HG03565 (cell line): Measurements from ENCODE around the gene IRAK3.
A peak's percentile ranks its signal among the peaks of the same experiment; 100 is the strongest.

ENCODE experiments used
- ATAC-seq: cut with Tn5 transposase; IDR thresholded peaks from one replicate; pipeline ENCODE4 v1.9.1; 2021; ENCODE audit warnings: mild to moderate bottlenecking, moderate library complexity; ENCODE audit not compliant: unreplicated experiment

IRAK3 gene

DNA sequence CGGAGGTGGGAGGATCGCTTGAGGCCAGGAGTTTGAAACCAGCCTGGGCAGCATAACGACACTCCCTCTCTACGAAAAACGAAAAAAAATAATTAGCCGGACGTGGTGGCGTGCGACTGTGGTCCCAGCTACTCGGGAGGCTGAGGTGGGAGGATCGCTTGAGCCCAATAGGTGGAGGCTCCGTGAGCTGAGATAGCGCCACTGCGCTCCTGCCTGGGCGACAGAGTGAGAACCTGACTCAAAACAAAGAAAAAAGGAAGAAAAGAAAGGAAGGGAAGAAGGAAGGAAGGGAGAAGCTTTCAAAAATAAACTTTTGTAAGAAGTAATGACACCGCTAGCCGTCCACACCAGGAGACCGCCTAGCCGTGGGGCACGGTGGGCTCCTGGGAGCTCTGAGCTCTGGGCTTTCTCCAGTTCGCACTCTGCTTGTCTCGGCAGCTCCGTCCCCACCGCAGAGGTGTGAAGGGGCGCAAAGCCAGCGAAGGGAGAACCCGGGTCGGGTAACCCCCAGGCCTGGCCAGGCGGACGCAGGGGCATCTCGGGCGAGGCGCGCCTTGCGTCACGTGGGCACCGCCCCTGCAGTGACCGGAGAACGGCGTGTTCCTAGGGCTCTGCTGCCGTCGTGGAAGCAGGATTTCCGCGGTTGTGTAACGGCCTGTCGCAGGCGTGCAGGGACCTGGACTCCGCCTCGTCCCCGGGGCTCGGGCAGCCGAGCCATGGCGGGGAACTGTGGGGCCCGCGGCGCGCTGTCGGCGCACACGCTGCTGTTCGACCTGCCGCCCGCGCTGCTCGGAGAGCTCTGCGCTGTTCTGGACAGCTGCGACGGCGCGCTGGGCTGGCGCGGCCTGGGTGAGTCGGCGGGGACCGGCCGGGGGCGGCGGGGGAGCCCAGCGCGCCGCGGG lies at the start of gene IRAK3:
Gene IRAK3 (plus strand): TSS at position 631 of the 902 bp plus-strand sequence. CDS start 86 bp downstream, at position 717.
- peak; percentile 43 for ATAC-seq

GRCh38 chr12:66139328-66139727 lies 49.7 kb upstream of the IRAK3 start:
- ATAC-seq = no peak

GRCh38 chr12:66140731-66141130 lies 48.3 kb upstream of the IRAK3 start:
- no peak for ATAC-seq

DNA sequence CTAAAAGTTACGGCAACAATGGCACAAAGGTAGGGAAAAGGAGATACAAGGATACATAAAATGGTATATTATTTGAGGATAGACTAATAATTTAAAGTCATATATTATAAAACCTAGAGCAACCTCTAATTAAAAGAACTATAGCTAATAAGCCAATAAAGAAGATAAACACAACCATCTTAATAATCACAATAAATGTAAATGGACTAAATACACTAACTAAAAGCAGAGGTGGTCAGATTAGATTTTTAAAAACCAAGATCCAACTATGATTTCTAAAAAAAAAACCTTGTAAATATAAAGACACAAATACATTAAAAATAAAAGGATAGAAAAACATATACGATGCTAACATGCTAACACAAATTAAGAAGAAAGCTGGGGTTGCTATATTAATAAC lies 47.7 kb upstream of the IRAK3 start:
- ATAC-seq = no peak

DNA sequence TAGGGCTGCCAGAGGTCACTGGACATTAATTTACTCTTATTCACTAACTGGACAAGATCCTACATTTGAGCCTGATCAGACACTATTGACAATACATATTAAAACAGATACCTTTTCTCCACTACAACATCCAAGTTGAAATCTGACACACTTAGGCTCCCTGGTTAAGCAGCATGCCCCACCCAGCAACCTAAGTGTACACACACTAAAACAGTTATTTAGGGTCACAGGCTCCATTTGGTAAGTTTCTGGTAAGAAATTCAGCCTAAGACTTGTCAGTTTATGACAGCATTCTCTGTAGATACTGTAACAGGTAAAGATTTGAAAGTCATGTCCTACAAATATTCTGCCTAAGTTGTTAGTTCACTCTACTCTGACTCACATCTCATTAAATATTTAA lies 46.2 kb upstream of the IRAK3 start:
- no peak for ATAC-seq

DNA sequence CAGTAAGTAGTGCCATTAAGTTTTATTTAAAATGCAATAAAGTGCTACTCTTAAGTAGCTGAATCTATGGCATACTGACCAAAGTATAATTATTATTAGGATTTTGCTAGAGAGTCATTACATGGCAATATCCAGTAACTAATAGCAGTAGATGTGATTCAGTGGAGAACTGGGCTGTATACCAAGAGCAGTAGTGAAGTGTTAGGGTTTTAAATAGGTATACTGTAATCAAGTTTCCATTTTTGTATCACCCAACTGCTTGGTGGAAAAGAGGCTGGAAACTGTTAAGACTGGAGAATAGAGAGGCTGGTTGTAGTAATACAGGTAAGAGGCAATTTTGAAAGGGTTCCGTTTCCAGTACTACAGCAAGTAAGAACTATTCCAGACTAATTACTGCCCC lies 45.1 kb upstream of the IRAK3 start:
- no peak for ATAC-seq

- ATAC-seq = no peak
Observed at GRCh38 chr12:66144791-66145754, 43.9 kb upstream of the IRAK3 start.

- no peak for ATAC-seq
Observed at GRCh38 chr12:66149702-66150398, 39.2 kb upstream of the IRAK3 start.

DNA sequence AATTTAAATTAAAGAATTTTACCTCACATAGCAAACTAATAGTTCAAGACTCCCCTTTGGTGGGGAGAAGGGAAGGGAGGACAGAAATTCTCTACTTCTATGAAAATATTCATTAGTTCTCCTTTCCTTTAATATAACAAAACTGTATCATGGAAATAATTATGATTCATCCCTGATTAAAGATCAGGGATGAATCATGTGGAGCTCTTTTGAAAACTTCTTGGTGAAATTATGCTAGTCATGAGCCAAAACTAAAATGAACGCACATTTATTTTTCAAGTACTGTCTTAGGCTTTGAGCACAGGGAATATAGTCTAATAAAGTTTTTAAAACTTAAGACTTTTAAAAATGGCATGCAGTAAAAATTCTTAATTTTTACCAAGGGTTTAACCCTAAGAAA lies 36.3 kb upstream of the IRAK3 start:
- no peak for ATAC-seq

DNA sequence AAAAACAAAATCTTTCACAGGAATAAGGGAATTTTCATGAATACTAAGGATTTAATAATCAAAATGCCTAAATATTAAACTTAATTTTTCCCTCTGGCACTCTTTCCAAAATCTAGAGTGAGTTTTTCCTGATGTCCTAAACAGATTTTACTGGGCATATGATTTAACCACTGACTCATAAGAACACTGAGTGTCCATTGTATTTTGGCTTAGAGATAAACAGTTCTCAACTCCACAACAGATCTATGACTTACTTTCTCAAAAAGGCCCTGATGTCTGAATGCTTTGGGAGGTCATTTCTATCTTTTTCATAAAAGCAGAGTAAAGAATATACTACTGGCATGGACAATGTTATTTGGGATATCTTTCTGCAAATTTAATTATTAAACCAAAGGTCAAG lies 34.2 kb upstream of the IRAK3 start:
- no peak for ATAC-seq

DNA sequence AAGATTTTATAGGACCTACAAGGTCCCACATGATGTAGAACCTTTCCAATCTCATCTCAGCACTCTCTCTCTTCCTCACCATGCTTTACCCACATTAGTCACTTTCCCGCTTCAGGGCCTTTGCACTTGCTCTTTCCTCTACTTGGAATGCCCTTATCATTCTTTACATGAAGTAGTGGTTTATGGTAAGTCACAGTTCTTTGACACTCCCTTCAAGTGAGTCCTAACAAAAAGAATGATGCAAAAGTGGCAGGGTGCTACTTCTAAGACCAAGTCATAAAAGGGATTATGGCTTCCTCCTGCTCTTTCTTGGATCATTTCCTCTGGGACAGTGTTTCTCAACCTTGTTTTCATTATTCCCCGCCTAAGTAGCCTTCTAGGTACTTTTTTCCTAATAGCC lies 32.4 kb upstream of the IRAK3 start:
- ATAC-seq = no peak

GRCh38 chr12:66159123-66159522 lies 29.9 kb upstream of the IRAK3 start:
- ATAC-seq = no peak

GRCh38 chr12:66160704-66161103 lies 28.3 kb upstream of the IRAK3 start:
- ATAC-seq = no peak

DNA sequence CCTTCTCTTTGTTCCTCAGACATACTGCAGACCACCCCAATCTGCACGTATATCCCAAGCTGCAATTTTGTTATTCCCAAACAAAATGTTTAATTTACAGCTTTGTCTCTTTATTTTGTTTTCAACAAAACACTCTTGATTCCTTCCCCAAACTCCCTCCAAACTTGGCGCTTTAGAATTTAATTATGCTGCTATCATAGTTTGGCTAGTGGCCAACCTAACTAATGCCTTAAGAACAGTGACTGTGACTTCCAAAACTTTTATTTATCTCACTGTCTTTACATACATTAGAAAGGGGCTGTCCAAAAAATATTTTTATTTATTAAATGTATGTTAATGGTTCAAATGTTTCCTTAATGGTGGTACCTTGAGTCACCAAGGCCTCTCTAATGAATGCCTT lies 26.3 kb upstream of the IRAK3 start:
- ATAC-seq = no peak

DNA sequence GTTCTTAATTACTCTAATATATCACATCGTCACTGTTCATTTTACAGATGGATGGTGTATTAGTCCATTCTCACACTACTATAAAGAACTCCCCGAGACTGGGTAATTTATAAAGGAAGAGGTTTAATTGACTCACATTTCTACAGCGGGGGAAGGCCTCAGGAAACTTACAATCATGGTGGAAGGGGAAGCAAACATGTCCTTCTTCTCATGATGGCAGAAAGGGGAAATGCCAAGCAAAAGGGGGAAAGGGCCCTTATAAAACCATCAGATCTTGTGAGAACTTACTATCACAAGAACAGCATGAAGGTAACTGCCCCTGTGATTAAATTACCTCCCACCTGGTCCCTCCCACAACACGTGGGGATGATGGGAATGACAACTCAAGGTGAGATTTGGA lies 25.7 kb upstream of the IRAK3 start:
- ATAC-seq = no peak

GRCh38 chr12:66164349-66164821 lies 24.6 kb upstream of the IRAK3 start:
- no peak for ATAC-seq

GRCh38 chr12:66165141-66165540 lies 23.9 kb upstream of the IRAK3 start:
- ATAC-seq = no peak

- no peak for ATAC-seq
Observed at GRCh38 chr12:66166561-66166960, 22.5 kb upstream of the IRAK3 start.

- no peak for ATAC-seq
Observed at GRCh38 chr12:66168410-66168809, 20.6 kb upstream of the IRAK3 start.

- peak; percentile 85 for ATAC-seq
Observed at GRCh38 chr12:66169221-66170170, 19.5 kb upstream of the IRAK3 start, which contains the start of gene TMBIM4. TMBIM4 (minus strand) TSS chr12:66169996; CDS start chr12:66169951, 45 bp downstream.
